Loucy (cell line): ENCODE data around the gene MYCBP2.

ENCODE experiments used
- EZH2phosphoT487 ChIP-seq: fragments of 200-600 bp; IDR thresholded peaks from 2 replicates; pipeline ENCODE4 v1.6.1; 2018; ENCODE audit warnings: antibody characterized with exemption, mild to moderate bottlenecking, moderate library complexity, borderline replicate concordance
- TF ChIP-seq, protein P1 (sequence below): fragments of 200-600 bp; sonication (generic); conservative IDR thresholded peaks from 2 replicates; pipeline ENCODE4 v1.5.1; 2014; ENCODE audit warnings: mild to moderate bottlenecking, antibody characterized with exemption, low read length

DNA sequence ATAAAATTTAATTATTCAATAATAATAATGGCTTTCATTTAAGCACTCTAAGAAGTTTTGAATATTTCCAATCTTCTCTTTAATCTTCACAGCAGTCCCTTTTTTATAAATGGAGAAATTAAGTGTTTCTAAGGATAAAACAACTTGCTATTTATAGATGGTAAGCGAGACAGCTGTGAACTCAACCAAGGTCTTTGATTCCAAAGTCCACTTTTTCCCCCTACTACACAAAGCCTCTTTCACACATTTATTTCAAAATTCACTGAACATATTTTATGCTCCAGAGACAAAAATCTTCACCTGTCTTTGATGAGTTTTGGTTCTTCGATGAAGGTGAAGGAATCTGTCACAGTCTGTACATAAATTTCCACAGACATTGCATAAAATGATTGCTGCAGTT is 265.5 kb downstream of the MYCBP2 start:
- TF ChIP-seq, protein P1, sequence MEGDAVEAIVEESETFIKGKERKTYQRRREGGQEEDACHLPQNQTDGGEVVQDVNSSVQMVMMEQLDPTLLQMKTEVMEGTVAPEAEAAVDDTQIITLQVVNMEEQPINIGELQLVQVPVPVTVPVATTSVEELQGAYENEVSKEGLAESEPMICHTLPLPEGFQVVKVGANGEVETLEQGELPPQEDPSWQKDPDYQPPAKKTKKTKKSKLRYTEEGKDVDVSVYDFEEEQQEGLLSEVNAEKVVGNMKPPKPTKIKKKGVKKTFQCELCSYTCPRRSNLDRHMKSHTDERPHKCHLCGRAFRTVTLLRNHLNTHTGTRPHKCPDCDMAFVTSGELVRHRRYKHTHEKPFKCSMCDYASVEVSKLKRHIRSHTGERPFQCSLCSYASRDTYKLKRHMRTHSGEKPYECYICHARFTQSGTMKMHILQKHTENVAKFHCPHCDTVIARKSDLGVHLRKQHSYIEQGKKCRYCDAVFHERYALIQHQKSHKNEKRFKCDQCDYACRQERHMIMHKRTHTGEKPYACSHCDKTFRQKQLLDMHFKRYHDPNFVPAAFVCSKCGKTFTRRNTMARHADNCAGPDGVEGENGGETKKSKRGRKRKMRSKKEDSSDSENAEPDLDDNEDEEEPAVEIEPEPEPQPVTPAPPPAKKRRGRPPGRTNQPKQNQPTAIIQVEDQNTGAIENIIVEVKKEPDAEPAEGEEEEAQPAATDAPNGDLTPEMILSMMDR = no peak
- no peak for TF ChIP-seq EZH2phosphoT487
